Measurements from ENCODE around the gene DYRK1B. TPM values are rescaled to one million over a fixed set of nuclear protein-coding genes. Genes with fewer than 3 reads are reported as not detected.
A peak's percentile ranks its signal among the peaks of the same experiment; 100 is the strongest.

DYRK1B gene
- total RNA-seq, 1 donor from 2014 or later: 6.7 TPM

GRCh38 chr19:39834287-39834841, 402 bp upstream of the DYRK1B start:
- H3K9me3 Mint-ChIP-seq: no peaks in the 10 kb centered on the region
- no peaks in the 10 kb centered on the region for H3K27me3 Mint-ChIP-seq (ENCODE audit: low read depth)
- intact Hi-C loops (cut with micrococcal nuclease): loop anchor here (1.0 to 5.0 kb wide), 2 partner anchors 12 to 138 kb away; partner anchors contain the start of genes FBL and PSMC4
- peaks cover 21% of the 10 kb centered on the region for H3K4me1 Mint-ChIP-seq (ENCODE audit: low read depth)
- DNase-seq (ENCODE audit: low spot score): no peak
- peaks cover 64% of the 10 kb centered on the region for H3K36me3 Mint-ChIP-seq (ENCODE audit: low read depth)
- peak overlapping the region; percentile 76 for H3K4me3 Mint-ChIP-seq (ENCODE audit: low read depth)
- H3K27ac Mint-ChIP-seq: peak overlapping the region; percentile 76

- Mint-ChIP-seq H3K27me3 (ENCODE audit: low read depth) (no peaks in the 10 kb centered on the region), H3K4me3 (ENCODE audit: low read depth) (peak overlapping the region; percentile 51), H3K27ac (peak overlapping the region; percentile 54), H3K36me3 (ENCODE audit: low read depth) (peaks cover 64% of the 10 kb centered on the region), H3K4me1 (ENCODE audit: low read depth) (peaks cover 28% of the 10 kb centered on the region), H3K9me3 (no peaks in the 10 kb centered on the region)
- DNase-seq (ENCODE audit: low spot score): no peak
- intact Hi-C loops (cut with micrococcal nuclease): loop anchor here (1.0 to 5.0 kb wide), 2 partner anchors 9 to 139 kb away; partner anchors contain the start of gene PSMC4
These were observed 850 bp downstream of the DYRK1B start for GRCh38 chr19:39833160-39833463.

GRCh38 chr19:39832341-39833083, 1.4 kb downstream of the DYRK1B start:
- H3K4me3 Mint-ChIP-seq (ENCODE audit: low read depth): peak overlapping the region; percentile 51
- DNase-seq (ENCODE audit: low spot score): no peak
- H3K4me1 Mint-ChIP-seq (ENCODE audit: low read depth): peaks cover 28% of the 10 kb centered on the region
- no peaks in the 10 kb centered on the region for H3K9me3 Mint-ChIP-seq
- peaks cover 63% of the 10 kb centered on the region for H3K36me3 Mint-ChIP-seq (ENCODE audit: low read depth)
- intact Hi-C loops (cut with micrococcal nuclease): loop anchor here (1.0 to 5.0 kb wide), 2 partner anchors 8 to 140 kb away; partner anchors contain the start of gene PSMC4
- H3K27me3 Mint-ChIP-seq (ENCODE audit: low read depth): no peaks in the 10 kb centered on the region
- peak overlapping the region; percentile 54 for H3K27ac Mint-ChIP-seq

- peak overlapping the region; percentile 54 for H3K27ac Mint-ChIP-seq
- intact Hi-C loops (cut with micrococcal nuclease): loop anchor here (5.0 kb wide), 1 partner anchor 141 kb away; the partner anchor contains the start of gene PSMC4
- no peaks in the 10 kb centered on the region for H3K9me3 Mint-ChIP-seq
- H3K27me3 Mint-ChIP-seq (ENCODE audit: low read depth): no peaks in the 10 kb centered on the region
- peak overlapping the region; percentile 51 for H3K4me3 Mint-ChIP-seq (ENCODE audit: low read depth)
- DNase-seq (ENCODE audit: low spot score): no peak
- peaks cover 61% of the 10 kb centered on the region for H3K36me3 Mint-ChIP-seq (ENCODE audit: low read depth)
- H3K4me1 Mint-ChIP-seq (ENCODE audit: low read depth): peaks cover 28% of the 10 kb centered on the region
These were observed 2.3 kb downstream of the DYRK1B start for GRCh38 chr19:39831679-39832078.

- peaks cover 56% of the 10 kb centered on the region for H3K36me3 Mint-ChIP-seq (ENCODE audit: low read depth)
- H3K27ac Mint-ChIP-seq: peak overlapping the region; percentile 36
- no peaks in the 10 kb centered on the region for H3K27me3 Mint-ChIP-seq (ENCODE audit: low read depth)
- intact Hi-C loops (cut with micrococcal nuclease): loop anchor here (5.0 kb wide), 1 partner anchor 141 kb away; the partner anchor contains the start of gene PSMC4
- no peak overlapping the region for H3K4me3 Mint-ChIP-seq (ENCODE audit: low read depth)
- H3K9me3 Mint-ChIP-seq: no peaks in the 10 kb centered on the region
- no peak for DNase-seq (ENCODE audit: low spot score)
- H3K4me1 Mint-ChIP-seq (ENCODE audit: low read depth): peaks cover 28% of the 10 kb centered on the region
These were observed 3.1 kb downstream of the DYRK1B start for GRCh38 chr19:39830847-39831246.

- peaks cover 28% of the 10 kb centered on the region for H3K4me1 Mint-ChIP-seq (ENCODE audit: low read depth)
- intact Hi-C loops (cut with micrococcal nuclease): loop anchor here (5.0 kb wide), 1 partner anchor 142 kb away; the partner anchor contains the start of gene PSMC4
- H3K27me3 Mint-ChIP-seq (ENCODE audit: low read depth): no peaks in the 10 kb centered on the region
- H3K36me3 Mint-ChIP-seq (ENCODE audit: low read depth): peaks cover 56% of the 10 kb centered on the region
- H3K4me3 Mint-ChIP-seq (ENCODE audit: low read depth): no peak overlapping the region
- no peak overlapping the region for H3K27ac Mint-ChIP-seq
- no peaks in the 10 kb centered on the region for H3K9me3 Mint-ChIP-seq
- DNase-seq (ENCODE audit: low spot score): no peak
These were observed 3.6 kb downstream of the DYRK1B start for GRCh38 chr19:39830406-39830805.

- Mint-ChIP-seq H3K27me3 (ENCODE audit: low read depth) (no peaks in the 10 kb centered on the region), H3K27ac (no peak overlapping the region), H3K4me3 (ENCODE audit: low read depth) (no peak overlapping the region), H3K9me3 (no peaks in the 10 kb centered on the region), H3K4me1 (ENCODE audit: low read depth) (peaks cover 27% of the 10 kb centered on the region), H3K36me3 (ENCODE audit: low read depth) (peaks cover 53% of the 10 kb centered on the region)
- no peak for DNase-seq (ENCODE audit: low spot score)
- intact Hi-C loops (cut with micrococcal nuclease): loop anchor here (5.0 kb wide), 1 partner anchor 143 kb away; the partner anchor contains the start of gene PSMC4
These were observed 4.2 kb downstream of the DYRK1B start for GRCh38 chr19:39829702-39830275.

- intact Hi-C loops (cut with micrococcal nuclease): no loop called here
- Mint-ChIP-seq H3K9me3 (no peaks in the 10 kb centered on the region), H3K36me3 (ENCODE audit: low read depth) (peaks cover 45% of the 10 kb centered on the region), H3K27ac (no peak overlapping the region), H3K27me3 (ENCODE audit: low read depth) (no peaks in the 10 kb centered on the region), H3K4me1 (ENCODE audit: low read depth) (peaks cover 19% of the 10 kb centered on the region), H3K4me3 (ENCODE audit: low read depth) (no peak overlapping the region)
- DNase-seq (ENCODE audit: low spot score): no peak
These were observed 5.3 kb downstream of the DYRK1B start for GRCh38 chr19:39828654-39829032.

GRCh38 chr19:39828015-39828653, 5.8 kb downstream of the DYRK1B start:
- intact Hi-C loops (cut with micrococcal nuclease): no loop called here
- Mint-ChIP-seq H3K36me3 (ENCODE audit: low read depth) (peaks cover 45% of the 10 kb centered on the region), H3K27ac (no peak overlapping the region), H3K4me1 (ENCODE audit: low read depth) (peaks cover 19% of the 10 kb centered on the region), H3K9me3 (no peaks in the 10 kb centered on the region), H3K27me3 (ENCODE audit: low read depth) (no peaks in the 10 kb centered on the region), H3K4me3 (ENCODE audit: low read depth) (no peak overlapping the region)
- no peak for DNase-seq (ENCODE audit: low spot score)

- intact Hi-C loops (cut with micrococcal nuclease): no loop called here
- Mint-ChIP-seq H3K4me1 (ENCODE audit: low read depth) (peaks cover 11% of the 10 kb centered on the region), H3K36me3 (ENCODE audit: low read depth) (peaks cover 45% of the 10 kb centered on the region), H3K27ac (no peak overlapping the region), H3K27me3 (ENCODE audit: low read depth) (no peaks in the 10 kb centered on the region), H3K9me3 (no peaks in the 10 kb centered on the region), H3K4me3 (ENCODE audit: low read depth) (no peak overlapping the region)
- no peak for DNase-seq (ENCODE audit: low spot score)
These were observed 6.7 kb downstream of the DYRK1B start for GRCh38 chr19:39827216-39827615.

GRCh38 chr19:39826311-39826945, 7.5 kb downstream of the DYRK1B start:
- H3K4me1 Mint-ChIP-seq (ENCODE audit: low read depth): peaks cover 7% of the 10 kb centered on the region
- DNase-seq (ENCODE audit: low spot score): no peak
- H3K9me3 Mint-ChIP-seq: no peaks in the 10 kb centered on the region
- peaks cover 45% of the 10 kb centered on the region for H3K36me3 Mint-ChIP-seq (ENCODE audit: low read depth)
- H3K4me3 Mint-ChIP-seq (ENCODE audit: low read depth): no peak overlapping the region
- H3K27me3 Mint-ChIP-seq (ENCODE audit: low read depth): no peaks in the 10 kb centered on the region
- intact Hi-C loops (cut with micrococcal nuclease): no loop called here
- H3K27ac Mint-ChIP-seq: no peak overlapping the region

- no peaks in the 10 kb centered on the region for H3K9me3 Mint-ChIP-seq
- DNase-seq (ENCODE audit: low spot score): no peak
- intact Hi-C loops (cut with micrococcal nuclease): no loop called here
- H3K4me3 Mint-ChIP-seq (ENCODE audit: low read depth): no peak overlapping the region
- peaks cover 37% of the 10 kb centered on the region for H3K36me3 Mint-ChIP-seq (ENCODE audit: low read depth)
- no peaks in the 10 kb centered on the region for H3K27me3 Mint-ChIP-seq (ENCODE audit: low read depth)
- H3K27ac Mint-ChIP-seq: no peak overlapping the region
- H3K4me1 Mint-ChIP-seq (ENCODE audit: low read depth): peaks cover 7% of the 10 kb centered on the region
These were observed 8.4 kb downstream of the DYRK1B start for GRCh38 chr19:39825531-39826076.

All from activated T-helper 2 cell treated with anti-CD3 and anti-CD28 coated beads, Interferon-gamma antibody, Interleukin-2, Interleukin-4, amounts not matched to agents 10 μg/mL and 5 μg/mL and 100 μg/mL, durations not matched to agents 14 hours and 24 hours and 36 hours (primary cell).